ENCODE data around the gene ARFGEF2. TPM values are rescaled to one million over a fixed set of nuclear protein-coding genes. Genes with fewer than 3 reads are reported as not detected.
A peak's percentile ranks its signal among the peaks of the same experiment; 100 is the strongest.

Gene ARFGEF2
- total RNA-seq, 1 donor from 2014 or later, result 27.5 TPM

GRCh38 chr20:48899881-48900280 lies 21.6 kb upstream of the ARFGEF2 start:
- no peak for DNase-seq

- DNase-seq, result no peak
Measured at GRCh38 chr20:48901326-48901725, 20.2 kb upstream of the ARFGEF2 start.

GRCh38 chr20:48903705-48904104 lies 17.8 kb upstream of the ARFGEF2 start:
- no peak for DNase-seq

- DNase-seq, result peak; percentile 22
Measured at GRCh38 chr20:48904566-48905296, 16.8 kb upstream of the ARFGEF2 start.

GRCh38 chr20:48905297-48905647 lies 16.2 kb upstream of the ARFGEF2 start:
- no peak for DNase-seq

- DNase-seq, result no peak
Measured at GRCh38 chr20:48906221-48906877, 15.2 kb upstream of the ARFGEF2 start.

- no peak for DNase-seq
Measured at GRCh38 chr20:48908656-48909319, 12.7 kb upstream of the ARFGEF2 start.

- no peak for DNase-seq
Measured at GRCh38 chr20:48909910-48910309, 11.6 kb upstream of the ARFGEF2 start.

- no peak for DNase-seq
Measured at GRCh38 chr20:48910347-48910781, 11.1 kb upstream of the ARFGEF2 start.

GRCh38 chr20:48912065-48912464 lies 9.4 kb upstream of the ARFGEF2 start:
- DNase-seq, result no peak

- no peak for DNase-seq
Measured at GRCh38 chr20:48916699-48917098, 4.8 kb upstream of the ARFGEF2 start.

- DNase-seq, result no peak
Measured at GRCh38 chr20:48919336-48919881, 2.1 kb upstream of the ARFGEF2 start.

- no peak for DNase-seq
Measured at GRCh38 chr20:48919882-48920526, 1.5 kb upstream of the ARFGEF2 start.

- no peak for DNase-seq
Measured at GRCh38 chr20:48920527-48921167, 864 bp upstream of the ARFGEF2 start.

- DNase-seq, result no peak
Measured at GRCh38 chr20:48921883-48922820, 641 bp downstream of the ARFGEF2 start.

GRCh38 chr20:48923149-48923718 lies 1.7 kb downstream of the ARFGEF2 start:
- no peak for DNase-seq

- no peak for DNase-seq
Measured at GRCh38 chr20:48924756-48925109, 3.2 kb downstream of the ARFGEF2 start.

- no peak for DNase-seq
Measured at GRCh38 chr20:48926267-48926666, 4.8 kb downstream of the ARFGEF2 start.

GRCh38 chr20:48926821-48927220 lies 5.3 kb downstream of the ARFGEF2 start:
- DNase-seq, result no peak

- no peak for DNase-seq
Measured at GRCh38 chr20:48928832-48929725, 7.6 kb downstream of the ARFGEF2 start.
